PC-9 (cell line): ENCODE results near the gene OR5V1. TPM values are rescaled to one million over a fixed set of nuclear protein-coding genes. Genes with fewer than 3 reads are reported as not detected.

Source experiments
- Bru-seq: library from RNA; stranded (reverse); fragments of 400-500 nt; gene quantifications from one replicate; lab custom pipeline; 2021; lab: Mats Ljungman, UMichigan
- BruChase-seq, 2 experiments: library from RNA; stranded (reverse); fragments of 400-500 nt; gene quantifications; one replicate each; lab custom pipeline; 2021; lab: Mats Ljungman, UMichigan
- BruUV-seq: library from RNA; stranded (reverse); fragments of 400-500 nt; replicated peaks from 2 replicates; lab custom pipeline; 2021; lab: Mats Ljungman, UMichigan
- CTCF ChIA-PET: fragments of 300-600 bp; sonication (Branson Sonifier 250); formaldehyde crosslinking; loops from one replicate; lab custom pipeline; 2022; ENCODE audit warnings: antibody characterized with exemption; lab: Charles Lee
- POLR2A ChIA-PET: fragments of 300-600 bp; sonication (Branson Sonifier 250); formaldehyde crosslinking; loops from one replicate; lab custom pipeline; 2022; ENCODE audit warnings: antibody characterized with exemption; ENCODE audit not compliant: unreplicated experiment; lab: Charles Lee
- DNase-seq, 2 experiments: peaks; one replicate each; pipeline versions ENCODE4 v3.0.0 to v3.0.0-alpha.2; 2015 to 2022; ENCODE audit warnings: mixed read lengths in 1 of 2
- H2AFZ ChIP-seq: fragments of 200-600 bp; sonication (generic); 2 replicates; pipeline ENCODE4 v1.8.1; 2017; ENCODE audit warnings: antibody characterized with exemption
- H3F3A ChIP-seq: fragments of 200-600 bp; sonication (generic); 2 replicates; pipeline ENCODE4 v1.8.1; 2017; ENCODE audit warnings: antibody characterized with exemption, mild to moderate bottlenecking, low read depth; ENCODE audit not compliant: insufficient read depth
- H3K27ac ChIP-seq: fragments of 200-600 bp; sonication (generic); 2 replicates; pipeline ENCODE4 v1.6.1; 2016; ENCODE audit warnings: mixed run types
- H3K27me3 ChIP-seq: fragments of 200-600 bp; sonication (generic); 2 replicates; pipeline ENCODE4 v1.6.1; 2016; ENCODE audit warnings: low read depth, mixed run types; ENCODE audit not compliant: insufficient read depth
- H3K36me3 ChIP-seq: fragments of 200-600 bp; sonication (generic); 2 replicates; pipeline ENCODE4 v1.6.1; 2016; ENCODE audit warnings: low read depth, mixed run types
- H3K4me1 ChIP-seq: fragments of 200-600 bp; sonication (generic); replicated peaks from 2 replicates; pipeline ENCODE4 v1.6.1; 2016; ENCODE audit warnings: mixed run types; ENCODE audit not compliant: insufficient read depth
- H3K4me2 ChIP-seq: fragments of 200-600 bp; sonication (generic); 2 replicates; pipeline ENCODE4 v1.6.1; 2017; ENCODE audit warnings: mixed run types
- H3K4me3 ChIP-seq: fragments of 200-600 bp; sonication (generic); 2 replicates; pipeline ENCODE4 v1.6.1; 2016; ENCODE audit warnings: mixed run types
- H3K79me2 ChIP-seq: fragments of 200-600 bp; sonication (generic); 2 replicates; pipeline ENCODE4 v1.6.1; 2017; ENCODE audit warnings: low read depth, mixed run types
- H3K9me2 ChIP-seq: fragments of 200-600 bp; sonication (generic); 2 replicates; pipeline ENCODE4 v1.8.1; 2017; ENCODE audit warnings: mild to moderate bottlenecking; ENCODE audit not compliant: insufficient read depth
- H3K9me3 ChIP-seq: fragments of 200-600 bp; sonication (generic); 2 replicates; pipeline ENCODE4 v1.8.1; 2016; ENCODE audit warnings: low read depth; ENCODE audit not compliant: insufficient read depth
- H4K20me1 ChIP-seq: fragments of 200-600 bp; sonication (generic); 2 replicates; pipeline ENCODE4 v1.8.1; 2017; ENCODE audit not compliant: insufficient read depth
- CTCF ChIP-seq: fragments of 200-600 bp; sonication (generic); conservative IDR thresholded peaks from 2 replicates; pipeline ENCODE4 v1.6.1; 2017; ENCODE audit warnings: mixed run types, antibody characterized with exemption, mild to moderate bottlenecking, moderate library complexity
- EZH2 ChIP-seq: fragments of 200-600 bp; sonication (generic); IDR thresholded peaks from 2 replicates; pipeline ENCODE4 v1.8.0; 2017; ENCODE audit warnings: antibody characterized with exemption, low read depth
- intact Hi-C: fragments of 100-400 bp; cut with micrococcal nuclease; formaldehyde crosslinking; loops from one replicate; pipeline ENCODE4 v1.10.0; 2022; ENCODE audit not compliant: unreplicated experiment
- long read RNA-seq: library from polyadenylated mRNA; stranded (forward); transcript quantifications from one replicate; pipeline ENCODE4 v2.0.0, GENCODE V29; 2022
- total RNA-seq: library from RNA; stranded (reverse); gene quantifications from 2 replicates; pipeline ENCODE4 v1.2.3, GENCODE V29; 2021

The OR5V1 gene
- total RNA-seq (not detected in 2 replicates), Bru-seq, nascent RNA (not detected), BruChase-seq, experiment 1, labeled RNA remaining after a 2-hour chase (not detected), BruChase-seq, experiment 2, labeled RNA remaining after a 6-hour chase (not detected)
- long read RNA-seq = 0 reads

GRCh38 chr6:29368765-29369164 is at the start of gene OR5V1:
Gene OR5V1 (minus strand): TSS chr6:29368865. CDS start chr6:29356195, 12,670 bp downstream.
- H3K4me1 ChIP-seq = no peaks in the 10 kb centered on the region
- no TSS peak for BruUV-seq
- no peaks in the 10 kb centered on the region for H3F3A ChIP-seq
- H3K9me3 ChIP-seq = no peaks in the 10 kb centered on the region
- H3K4me2 ChIP-seq = no peak within 1 kb of the TSS
- intact Hi-C loops = no loop called here
- H4K20me1 ChIP-seq = 0 out of 2 replicates have a peak, but pooled peaks cover 4% of the 10 kb centered on the region
- H3K9me2 ChIP-seq = no peaks in the 10 kb centered on the region
- H3K27me3 ChIP-seq = no peaks in the 10 kb centered on the region
- ChIA-PET POLR2A (no interaction called here), CTCF (no interaction called here)
- H2AFZ ChIP-seq = no peak within 1 kb of the TSS
- H3K36me3 ChIP-seq = no peaks in the 10 kb centered on the region
- H3K27ac ChIP-seq = no peak within 1 kb of the TSS
- no peaks in the 10 kb centered on the region for H3K79me2 ChIP-seq
- TF ChIP-seq EZH2 (no peak), CTCF (no peak)
- H3K4me3 ChIP-seq = no peak within 1 kb of the TSS
- no peak for DNase-seq

- no peak within 1 kb of the TSS for H3K4me3 ChIP-seq
- intact Hi-C loops = no loop called here
- no peak within 1 kb of the TSS for H3K4me2 ChIP-seq
- DNase-seq = no peak
- H4K20me1 ChIP-seq = no peaks in the 10 kb centered on the region
- TF ChIP-seq EZH2 (no peak), CTCF (no peak)
- H3K27ac ChIP-seq = no peak within 1 kb of the TSS
- no peaks in the 10 kb centered on the region; the same call in 1 of the 2 replicates for H3K9me2 ChIP-seq
- BruUV-seq = no TSS peak
- H3K79me2 ChIP-seq = no peaks in the 10 kb centered on the region
- POLR2A ChIA-PET = no interaction called here
- H2AFZ ChIP-seq = no peak within 1 kb of the TSS
- H3K36me3 ChIP-seq = no peaks in the 10 kb centered on the region
- H3K9me3 ChIP-seq = no peaks in the 10 kb centered on the region
- H3F3A ChIP-seq = no peaks in the 10 kb centered on the region
- H3K4me1 ChIP-seq = no peaks in the 10 kb centered on the region
- CTCF ChIA-PET = no interaction called here
- H3K27me3 ChIP-seq = no peaks in the 10 kb centered on the region
Observed at GRCh38 chr6:29414588-29414987, 45.9 kb upstream of the OR5V1 start, which contains the start of gene OR12D1. Gene OR12D1 (plus strand): TSS chr6:29414928.

GRCh38 chr6:29403801-29404200 is 35.1 kb upstream of the OR5V1 start:
- Histone ChIP-seq H3K36me3 (no peaks in the 10 kb centered on the region), H3K27me3 (no peaks in the 10 kb centered on the region), H3K4me2 (no peak overlapping the region), H3K4me1 (no peaks in the 10 kb centered on the region), H3K9me2 (no peaks in the 10 kb centered on the region), H3K27ac (no peak overlapping the region), H3F3A (no peaks in the 10 kb centered on the region), H3K4me3 (no peak overlapping the region), H2AFZ (no peak overlapping the region), H3K79me2 (no peaks in the 10 kb centered on the region), H4K20me1 (no peaks in the 10 kb centered on the region), H3K9me3 (no peaks in the 10 kb centered on the region)
- no TSS peak for BruUV-seq
- DNase-seq = no peak
- POLR2A ChIA-PET = no interaction called here
- intact Hi-C loops = no loop called here
- CTCF ChIA-PET = no interaction called here
- no peak for TF ChIP-seq CTCF
- no peak for TF ChIP-seq EZH2
